Fibroblast of lung (primary cell): ENCODE data around the gene RERE. TPM values are rescaled to one million over a fixed set of nuclear protein-coding genes. Genes with fewer than 3 reads are reported as not detected.

Experiments
- DNase-seq, 2 donors: peaks; one replicate each; pipeline versions ENCODE4 v3.0.0 to v3.0.0-alpha.2; 2010; ENCODE audit warnings: low read depth in 2 of 2
- H2AFZ ChIP-seq: 2 replicates; pipeline ENCODE4 v1.5.1; 2012; ENCODE audit warnings: low read length, control low read depth, inconsistent platforms
- H3K27ac ChIP-seq: 2 replicates; pipeline ENCODE4 v1.5.1; 2011; ENCODE audit warnings: low read length, control low read depth; ENCODE audit not compliant: insufficient read depth
- H3K27me3 ChIP-seq: 2 replicates; pipeline ENCODE4 v1.5.1; 2011; ENCODE audit warnings: mild to moderate bottlenecking, low read length; ENCODE audit not compliant: control insufficient read depth, insufficient read depth
- H3K36me3 ChIP-seq: 2 replicates; pipeline ENCODE4 v1.5.1; 2011; ENCODE audit warnings: low read length; ENCODE audit not compliant: control insufficient read depth, insufficient read depth
- H3K4me1 ChIP-seq: 2 replicates; pipeline ENCODE4 v1.5.1; 2011; ENCODE audit warnings: low read length; ENCODE audit not compliant: control insufficient read depth, insufficient read depth; ENCODE audit errors: extremely low read depth
- H3K4me2 ChIP-seq: 2 replicates; pipeline ENCODE4 v1.5.1; 2011; ENCODE audit warnings: low read length, control low read depth; ENCODE audit not compliant: insufficient read depth; ENCODE audit errors: extremely low read depth
- H3K4me3 ChIP-seq, 4 experiments: fragments of 200-600 bp in 1 of 4; sonication (generic) in 1 of 4; replicated peaks in 1 of 4; 2 replicates each; pipeline ENCODE4 v1.5.1; 2011 to 2016; ENCODE audit warnings: low read length in 4 of 4, low read depth in 3 of 4, mild to moderate bottlenecking in 3 of 4, control low read depth in 2 of 4, inconsistent platforms in 1 of 4, mixed read lengths in 1 of 4; ENCODE audit not compliant: insufficient read depth in 1 of 4; ENCODE audit errors: control extremely low read depth in 1 of 4
- H3K79me2 ChIP-seq: 2 replicates; pipeline ENCODE4 v1.5.1; 2012; ENCODE audit warnings: mild to moderate bottlenecking, low read length, inconsistent platforms; ENCODE audit not compliant: control insufficient read depth, insufficient read depth
- H3K9ac ChIP-seq: 2 replicates; pipeline ENCODE4 v1.5.1; 2011; ENCODE audit warnings: mild to moderate bottlenecking, low read length, control low read depth; ENCODE audit not compliant: insufficient read depth
- H3K9me3 ChIP-seq: 2 replicates; pipeline ENCODE4 v1.5.1; 2012; ENCODE audit warnings: low read depth, low read length; ENCODE audit not compliant: control insufficient read depth, insufficient read depth
- H4K20me1 ChIP-seq: 2 replicates; pipeline ENCODE4 v1.5.1; 2011; ENCODE audit warnings: low read length; ENCODE audit not compliant: control insufficient read depth, insufficient read depth; ENCODE audit errors: extremely low read depth
- CTCF ChIP-seq, 2 donors: IDR thresholded peaks in 1 of 2; conservative IDR thresholded peaks in 1 of 2; 1 replicate in 1 of 2; 2 replicates in 1 of 2; pipeline ENCODE4 v1.5.1; 2011 to 2012; ENCODE audit warnings: low read length in 2 of 2, control low read depth in 1 of 2, inconsistent platforms in 1 of 2, low read depth in 1 of 2, mild to moderate bottlenecking in 1 of 2
- EZH2 ChIP-seq: IDR thresholded peaks from 2 replicates; pipeline ENCODE4 v1.5.1; 2012; ENCODE audit warnings: low read length, control low read depth, mild to moderate bottlenecking; ENCODE audit errors: missing control alignments
- polyA plus RNA-seq, 2 donors: library from polyadenylated mRNA; depleted of rRNA in 1 of 2; stranded (reverse) in 1 of 2; unstranded in 1 of 2; fragments of >200 nt; gene quantifications; 2 replicates each; pipeline ENCODE4 v1.2.1, GENCODE V29; 2011 to 2012; ENCODE audit warnings: missing spikeins in 1 of 2
- total RNA-seq: library from RNA; depleted of rRNA; stranded (reverse); fragments of >200 nt; gene quantifications from 2 replicates; pipeline ENCODE4 v1.2.1, GENCODE V29; 2014

Gene RERE
- total and polyA plus RNA-seq, 2 donors (not counting 1 experiment from before 2014, with no cell fraction given), result 3.7 to 51.0 TPM

- peak in 1 of 2 donors; percentile 48 for DNase-seq
- Histone ChIP-seq H3K4me2 (no peak overlapping the region), H3K27me3 (no peaks in the 10 kb centered on the region)
These were observed 186.3 kb downstream of the RERE start for GRCh38 chr1:8631163-8631562.

GRCh38 chr1:8629241-8630091 lies 188.0 kb downstream of the RERE start:
- Histone ChIP-seq H3K9me3 (no peaks in the 10 kb centered on the region), H2AFZ (no peak overlapping the region), H3K4me2 (peak overlapping the region; percentile 38), H3K27ac (no peak overlapping the region), H3K9ac (no peak overlapping the region), H3K4me1 (peaks cover 12% of the 10 kb centered on the region), H4K20me1 (no peaks in the 10 kb centered on the region), H3K79me2 (no peaks in the 10 kb centered on the region), H3K27me3 (no peaks in the 10 kb centered on the region), H3K4me3 (no peak overlapping the region), H3K36me3 (no peaks in the 10 kb centered on the region)
- TF ChIP-seq EZH2, result no peak
- TF ChIP-seq CTCF (conservative IDR thresholded peaks at IDR 0.05 in 1 of 2, IDR thresholded peaks at IDR 0.05 in 1 of 2; ENCODE audit: low read depth in 1 of 2, low read length in 2 of 2), result no peak
- peak; percentile 41 to 49 for DNase-seq

More at GRCh38 chr1:8631163-8631562, 186.3 kb downstream of the RERE start:
- Histone ChIP-seq H3K4me3 (no peak overlapping the region), H3K27ac (no peak overlapping the region), H3K79me2 (no peaks in the 10 kb centered on the region), H3K4me1 (peaks cover 10% of the 10 kb centered on the region), H3K36me3 (no peaks in the 10 kb centered on the region), H3K9ac (no peak overlapping the region), H4K20me1 (no peaks in the 10 kb centered on the region), H2AFZ (no peak overlapping the region), H3K9me3 (no peaks in the 10 kb centered on the region)
- TF ChIP-seq CTCF (conservative IDR thresholded peaks at IDR 0.05 in 1 of 2, IDR thresholded peaks at IDR 0.05 in 1 of 2; ENCODE audit: low read depth in 1 of 2, low read length in 2 of 2), result no peak
- no peak for TF ChIP-seq EZH2

- Histone ChIP-seq H3K79me2 (no peaks in the 10 kb centered on the region), H3K36me3 (no peaks in the 10 kb centered on the region), H2AFZ (no peak overlapping the region), H3K4me3 (no peak overlapping the region), H3K4me2 (peak overlapping the region; percentile 6), H3K9ac (no peak overlapping the region), H4K20me1 (no peaks in the 10 kb centered on the region), H3K9me3 (no peaks in the 10 kb centered on the region), H3K4me1 (peaks cover 12% of the 10 kb centered on the region), H3K27me3 (no peaks in the 10 kb centered on the region), H3K27ac (no peak overlapping the region)
- DNase-seq, result no peak
- no peak for TF ChIP-seq CTCF (conservative IDR thresholded peaks at IDR 0.05 in 1 of 2, IDR thresholded peaks at IDR 0.05 in 1 of 2; ENCODE audit: low read depth in 1 of 2, low read length in 2 of 2)
- no peak for TF ChIP-seq EZH2
These were observed 188.8 kb downstream of the RERE start for GRCh38 chr1:8628606-8629005.
